HG02588 (cell line): Measurements from ENCODE around the gene COL15A1.
"Not testable (repeated sequence)": the region's sequence is repeated elsewhere in the genome, so short reads cannot be mapped to it uniquely, and the experiment has no call there.

ENCODE experiments used
- ATAC-seq: cut with Tn5 transposase; IDR thresholded peaks from one replicate; pipeline ENCODE4 v1.9.1; 2021; ENCODE audit warnings: mild to moderate bottlenecking, moderate library complexity; ENCODE audit not compliant: unreplicated experiment

Gene COL15A1

DNA sequence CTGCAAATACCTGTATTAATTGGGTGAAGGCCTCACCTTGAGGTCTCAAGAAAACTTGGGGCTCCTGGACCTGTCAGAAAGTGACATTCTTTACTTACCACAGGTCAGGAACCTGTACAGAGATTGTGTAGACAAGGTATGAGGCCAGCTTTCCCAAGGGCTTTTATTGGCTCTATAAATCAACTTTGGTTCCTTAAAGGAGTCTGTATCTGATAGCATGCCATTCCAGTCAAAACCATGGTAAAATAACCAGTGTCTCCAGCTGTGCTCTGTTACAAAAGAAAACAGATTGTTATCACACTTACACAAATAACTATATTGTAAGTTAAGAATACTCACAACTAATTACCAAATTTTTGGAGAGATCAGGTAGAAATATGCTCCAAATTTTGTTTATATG, 64.5 kb downstream of the COL15A1 start:
- no peak for ATAC-seq

DNA sequence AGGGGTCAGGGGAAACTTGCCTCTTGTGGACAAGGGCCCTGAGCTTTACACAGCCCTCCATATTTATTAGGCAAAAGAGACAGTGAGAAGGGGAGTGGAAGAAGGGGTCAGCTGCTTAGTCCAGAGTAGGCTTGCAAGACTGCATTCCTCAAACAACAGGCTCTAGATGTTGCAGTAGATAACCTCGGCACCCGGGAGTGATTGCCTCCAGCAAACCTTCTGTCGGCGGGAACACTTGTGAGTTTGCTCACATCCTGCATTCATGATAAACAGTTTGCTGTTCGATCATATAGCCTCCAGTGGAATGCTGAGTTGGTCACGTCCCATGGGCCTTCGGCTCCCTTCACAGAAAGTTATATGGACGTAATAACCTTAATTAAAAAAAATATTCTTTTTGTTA, 66.7 kb downstream of the COL15A1 start:
- ATAC-seq: not testable (repeated sequence)

DNA sequence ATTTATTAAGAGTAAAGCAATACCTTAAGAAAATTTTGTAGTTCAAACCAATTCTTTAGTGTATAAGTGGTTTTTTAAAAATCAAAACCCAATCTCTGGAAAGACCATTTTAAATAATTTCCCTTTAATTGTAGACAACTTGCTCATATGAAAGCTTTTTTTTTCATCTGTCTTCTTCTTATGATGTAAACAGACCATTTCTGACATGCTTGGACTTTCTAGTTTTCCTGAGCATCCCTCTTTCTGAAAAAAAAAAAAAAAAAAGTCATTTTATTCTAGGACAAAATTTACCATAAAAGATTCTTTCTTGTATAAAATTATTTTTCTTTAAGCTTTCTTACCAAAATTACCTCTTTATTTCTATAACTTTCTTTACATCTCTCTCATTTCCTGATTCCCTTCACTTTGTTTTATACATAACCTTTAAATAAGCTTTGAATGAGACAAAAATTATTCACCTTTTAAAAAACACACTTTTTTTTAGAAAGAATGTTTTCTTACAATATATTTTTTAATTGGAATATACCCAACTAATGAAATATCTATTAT, 67.5 kb downstream of the COL15A1 start:
- no peak for ATAC-seq

DNA sequence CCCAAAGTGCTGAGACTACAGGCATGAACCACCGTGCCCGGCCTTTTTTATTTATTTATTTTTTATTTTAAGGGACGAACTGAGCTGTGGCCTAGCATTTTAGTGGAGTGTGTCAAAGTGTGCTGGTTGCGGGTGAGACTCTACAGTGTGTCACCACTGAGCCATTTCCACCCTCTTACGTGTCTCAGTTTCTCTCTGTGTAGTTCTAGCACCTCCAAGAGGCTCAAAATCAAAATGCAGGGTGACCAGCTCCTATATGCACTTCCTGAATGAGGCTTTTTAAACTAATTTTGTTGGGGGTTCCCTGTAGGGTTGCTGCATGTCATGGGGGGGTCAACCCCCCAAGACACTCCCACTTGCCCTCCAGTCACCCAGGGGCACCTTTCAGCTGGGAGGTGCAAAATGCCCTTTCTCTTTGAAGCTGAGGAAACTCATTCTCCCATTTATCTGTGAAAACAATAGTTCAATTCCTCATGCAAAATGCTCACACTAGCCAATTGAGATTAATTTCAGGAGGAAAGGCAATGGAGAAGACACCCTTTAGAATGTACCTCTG, 69.3 kb downstream of the COL15A1 start:
- ATAC-seq: no peak

DNA sequence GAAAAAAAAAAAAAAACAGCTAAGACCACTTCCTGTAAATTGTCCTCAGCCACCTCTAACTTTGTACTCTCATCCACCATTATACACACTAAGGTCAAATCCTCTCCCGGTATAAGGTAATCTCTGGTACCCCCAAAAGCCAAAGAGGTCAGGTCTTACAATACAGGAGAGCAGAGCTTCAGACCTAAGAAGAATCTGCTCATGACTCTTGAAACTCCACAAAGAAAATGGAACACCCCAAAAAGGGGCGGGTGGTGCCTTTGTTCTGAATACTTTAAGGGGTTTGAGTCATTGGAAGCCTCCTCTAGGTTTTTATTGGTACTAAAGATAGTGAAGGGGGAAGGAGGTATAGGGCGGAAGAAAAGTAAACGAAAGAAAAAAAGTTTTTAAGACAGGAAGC, 69.8 kb downstream of the COL15A1 start:
- ATAC-seq: no peak

DNA sequence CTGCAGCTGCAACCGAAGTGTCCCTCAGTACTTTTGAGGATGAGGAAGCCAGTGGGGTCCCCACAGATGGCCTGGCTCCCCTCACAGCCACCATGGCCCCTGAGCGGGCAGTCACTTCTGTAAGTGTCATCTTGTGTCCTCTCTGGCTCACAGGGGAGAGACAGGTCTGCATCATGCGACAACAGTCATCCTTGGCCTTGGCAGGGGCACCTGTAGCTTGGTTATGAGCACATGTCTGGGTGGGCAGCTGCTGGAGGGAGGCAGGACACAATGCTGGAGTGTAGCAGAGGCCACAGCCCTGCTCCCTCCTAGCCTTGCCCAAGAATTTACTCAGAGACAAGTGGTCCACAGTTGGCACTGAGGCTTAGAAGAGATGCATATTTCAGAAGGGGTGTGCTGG, 71.7 kb downstream of the COL15A1 start:
- ATAC-seq: no peak

DNA sequence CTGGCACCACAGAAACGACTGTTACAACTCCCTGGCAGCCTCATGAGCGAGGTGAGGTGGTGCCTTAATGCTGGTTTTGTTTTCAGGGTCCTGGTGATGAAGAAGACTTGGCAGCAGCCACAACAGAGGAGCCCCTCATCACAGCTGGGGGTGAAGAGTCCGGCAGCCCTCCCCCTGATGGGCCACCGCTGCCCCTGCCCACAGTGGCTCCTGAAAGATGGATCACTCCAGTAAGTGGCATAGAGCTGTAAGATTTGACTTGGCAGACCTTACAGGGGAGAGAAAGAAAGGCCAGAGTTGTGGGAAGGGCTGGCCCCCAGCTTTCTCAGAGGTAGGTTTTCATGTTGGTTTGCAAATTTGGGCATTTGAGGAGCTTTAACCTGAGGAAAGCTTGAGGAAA, 72.2 kb downstream of the COL15A1 start:
- ATAC-seq: no peak

DNA sequence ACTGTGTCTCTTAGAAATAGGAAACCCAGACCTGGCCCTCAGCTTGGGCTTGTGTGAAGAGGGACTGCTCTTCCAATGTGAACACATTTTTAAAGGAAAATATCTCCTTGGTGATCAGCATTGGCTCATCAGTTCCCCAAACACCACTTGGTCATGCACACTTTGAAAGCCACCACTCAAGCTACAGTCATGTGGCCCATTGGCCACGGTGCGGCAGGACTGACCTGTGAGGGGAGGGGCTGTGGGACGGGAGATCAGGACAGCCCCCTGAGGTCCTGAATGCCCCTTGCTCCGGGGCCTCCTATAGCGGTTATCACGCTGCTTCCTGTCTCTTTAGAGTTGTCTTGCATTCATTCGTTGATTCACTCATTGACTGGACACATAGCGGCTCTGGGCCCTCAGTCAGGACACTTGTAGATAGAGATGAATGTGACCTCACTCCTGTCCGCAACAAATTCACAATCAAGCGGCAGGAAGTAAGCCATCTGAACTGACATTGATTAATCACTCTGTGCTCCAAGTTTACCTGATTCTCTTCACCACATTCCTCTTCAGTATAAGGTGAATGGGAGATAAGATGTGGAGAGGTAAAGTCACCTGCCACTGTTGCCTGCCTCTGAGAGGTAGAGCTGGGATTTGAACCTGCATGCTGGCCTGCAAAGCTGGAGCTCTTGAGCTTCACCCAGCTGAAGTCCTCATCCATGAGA, 73.1 kb downstream of the COL15A1 start:
- ATAC-seq: no peak

DNA sequence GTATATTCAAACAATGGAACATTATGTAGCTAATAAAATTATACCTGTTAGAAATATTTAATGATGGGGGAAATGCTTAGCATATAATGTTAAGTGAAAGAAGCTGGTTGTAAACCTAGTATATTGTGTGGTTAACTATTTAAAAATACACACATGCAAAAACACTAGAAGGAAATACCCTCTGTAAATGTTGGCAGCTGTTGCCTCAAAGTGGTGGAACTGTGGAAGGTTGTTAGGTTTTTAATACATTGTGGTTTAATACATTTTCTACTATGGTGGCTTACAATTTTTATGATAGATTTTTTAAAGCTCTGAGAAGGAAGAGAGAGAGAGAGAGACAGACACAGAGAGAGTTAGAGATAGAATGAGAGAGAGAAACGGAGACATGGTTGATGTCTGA, 74.9 kb downstream of the COL15A1 start:
- no peak for ATAC-seq

DNA sequence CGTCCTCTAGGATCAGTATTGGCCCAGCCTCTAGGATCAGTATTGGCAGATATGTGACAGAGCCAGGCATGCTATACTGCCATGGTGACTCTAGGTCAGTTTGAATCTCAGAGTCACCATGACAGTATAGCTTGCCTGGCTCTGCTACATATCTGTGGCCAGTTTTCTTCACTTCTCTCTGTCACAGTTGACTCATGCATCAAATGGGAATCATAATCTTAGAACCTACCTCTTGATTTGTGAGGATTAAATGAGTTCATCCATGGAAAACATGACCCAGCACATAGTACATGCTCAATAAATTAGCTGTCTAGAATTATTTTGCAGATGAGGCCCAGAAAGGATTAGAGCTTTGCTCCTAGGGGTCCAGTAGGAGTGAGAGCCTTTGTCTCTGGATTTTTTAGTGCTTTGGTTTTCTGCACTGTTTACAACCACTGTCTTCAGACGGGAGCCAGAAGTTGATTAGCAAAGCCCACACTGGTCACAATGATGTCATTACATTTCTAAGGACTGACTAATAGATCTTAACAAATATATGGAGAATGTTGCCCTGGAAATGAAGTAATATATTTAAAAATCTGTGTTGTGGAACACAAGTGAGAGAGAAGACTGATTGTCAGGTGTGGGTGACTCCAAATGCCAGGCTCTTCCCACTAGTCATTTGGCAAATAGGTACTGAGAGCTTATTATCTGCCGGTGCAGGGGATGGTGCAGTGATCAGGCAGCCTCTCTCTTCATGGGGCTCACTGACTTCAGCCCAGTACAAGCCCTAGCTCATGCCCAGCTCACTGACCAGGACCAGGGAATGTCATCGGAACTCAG, 76.0 kb downstream of the COL15A1 start:
- ATAC-seq: no peak

DNA sequence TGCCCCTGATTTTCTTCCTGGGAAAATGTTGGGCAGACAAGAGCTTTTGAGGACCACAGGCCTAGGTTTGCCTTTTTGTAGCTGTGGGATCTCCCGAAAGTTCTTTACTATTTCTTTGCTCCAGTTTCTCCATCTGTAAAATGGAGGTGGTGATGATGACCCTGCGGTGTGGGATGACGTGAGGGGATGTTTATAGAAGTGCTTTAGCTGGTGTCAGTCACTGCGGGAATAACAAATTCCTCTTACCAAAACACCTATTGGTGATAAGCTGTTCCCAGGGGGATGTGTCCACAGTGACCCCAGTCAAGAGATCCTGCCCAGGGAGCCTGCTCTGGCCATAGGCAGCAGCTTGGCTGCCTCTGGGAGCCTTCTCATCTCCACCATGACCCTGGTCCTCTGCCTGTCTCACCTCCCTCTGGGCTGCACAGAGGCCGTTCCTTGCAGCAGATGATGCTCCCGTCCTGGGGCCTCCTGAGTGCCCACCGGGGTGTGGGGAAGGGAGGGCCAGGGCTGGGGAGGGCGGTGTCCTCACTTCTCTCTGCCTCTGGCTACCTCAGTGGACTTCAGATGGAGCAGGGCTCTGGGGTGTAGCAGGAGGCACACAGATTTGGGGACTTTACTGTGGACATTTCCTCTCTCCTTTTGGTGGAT, 77.2 kb downstream of the COL15A1 start:
- ATAC-seq: no peak

DNA sequence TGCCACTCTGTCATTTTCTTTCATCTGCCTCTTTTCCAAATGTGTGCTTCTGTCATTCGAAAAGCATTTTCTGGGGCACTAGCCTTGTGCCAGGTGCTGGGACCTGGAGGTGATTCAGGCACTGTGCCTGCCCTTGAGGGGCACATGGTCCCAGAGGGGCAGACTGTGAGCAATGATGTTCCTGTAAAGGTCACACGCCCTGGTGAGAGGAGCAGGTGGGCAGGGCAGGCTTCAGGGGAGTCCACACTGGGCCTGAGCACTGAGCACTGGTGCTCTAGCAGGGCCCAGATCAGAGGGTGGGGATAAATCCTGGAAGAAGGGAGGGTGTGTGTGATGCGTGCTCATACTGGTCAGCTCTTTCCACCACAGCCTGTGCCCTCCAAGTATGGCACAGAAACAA, 77.8 kb downstream of the COL15A1 start:
- ATAC-seq: no peak

DNA sequence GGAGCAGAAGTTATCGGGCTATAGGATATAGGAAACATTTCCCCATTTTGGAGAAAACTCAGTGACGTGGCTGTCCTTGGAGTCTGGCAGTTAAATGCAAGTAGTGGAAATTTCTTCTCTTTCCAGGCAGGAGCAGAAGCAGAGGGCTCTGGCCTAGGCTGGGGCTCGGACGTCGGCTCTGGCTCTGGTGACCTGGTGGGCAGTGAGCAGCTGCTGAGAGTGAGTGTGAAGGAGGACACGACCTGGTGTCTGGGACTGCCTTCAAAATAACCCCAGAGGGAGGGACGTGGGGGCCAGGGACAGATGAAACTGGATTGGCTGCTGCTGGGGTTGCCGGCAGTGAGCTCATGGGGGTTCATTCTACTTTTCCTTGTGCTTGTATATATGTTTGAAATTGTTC, 79.5 kb downstream of the COL15A1 start:
- no peak for ATAC-seq

DNA sequence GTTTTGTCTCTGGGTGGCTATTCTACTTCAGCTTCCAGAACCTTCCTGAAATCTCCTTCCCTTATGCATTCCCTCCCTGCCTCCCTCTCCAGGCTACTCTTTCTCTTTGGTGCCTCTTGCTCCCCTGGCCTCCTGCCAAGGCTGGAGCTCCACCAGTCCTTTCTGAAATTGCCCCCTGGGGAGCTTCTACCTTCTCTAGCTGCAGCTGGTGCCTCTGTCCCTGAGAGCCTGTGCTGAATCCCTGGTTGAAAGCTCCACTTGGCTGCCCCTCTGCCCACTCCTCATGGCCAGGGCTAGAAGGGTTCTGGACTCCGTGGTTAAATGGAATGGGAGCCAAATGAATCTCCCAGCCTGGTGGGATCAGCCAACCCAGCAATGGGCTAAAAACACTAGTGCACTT, 80.1 kb downstream of the COL15A1 start:
- ATAC-seq: no peak

DNA sequence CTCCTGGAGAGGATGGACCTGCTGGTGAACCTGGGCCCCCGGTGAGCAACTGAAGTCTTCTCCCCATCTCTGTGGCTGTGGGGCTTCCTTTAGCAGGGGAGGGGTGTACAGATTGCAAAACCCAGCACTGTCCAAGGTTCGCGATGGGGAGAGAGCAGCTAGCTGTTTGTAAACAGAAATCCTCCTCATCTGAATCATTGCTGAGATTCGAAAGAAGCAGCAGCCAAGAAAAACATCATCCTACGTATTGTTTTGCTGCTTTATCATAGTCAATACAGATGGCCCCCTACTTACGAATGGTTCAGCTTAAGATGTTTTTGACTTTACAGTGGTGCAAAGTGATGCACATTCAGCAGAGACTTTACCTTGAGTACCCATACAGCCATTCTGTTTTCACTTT, 81.3 kb downstream of the COL15A1 start:
- ATAC-seq: no peak

DNA sequence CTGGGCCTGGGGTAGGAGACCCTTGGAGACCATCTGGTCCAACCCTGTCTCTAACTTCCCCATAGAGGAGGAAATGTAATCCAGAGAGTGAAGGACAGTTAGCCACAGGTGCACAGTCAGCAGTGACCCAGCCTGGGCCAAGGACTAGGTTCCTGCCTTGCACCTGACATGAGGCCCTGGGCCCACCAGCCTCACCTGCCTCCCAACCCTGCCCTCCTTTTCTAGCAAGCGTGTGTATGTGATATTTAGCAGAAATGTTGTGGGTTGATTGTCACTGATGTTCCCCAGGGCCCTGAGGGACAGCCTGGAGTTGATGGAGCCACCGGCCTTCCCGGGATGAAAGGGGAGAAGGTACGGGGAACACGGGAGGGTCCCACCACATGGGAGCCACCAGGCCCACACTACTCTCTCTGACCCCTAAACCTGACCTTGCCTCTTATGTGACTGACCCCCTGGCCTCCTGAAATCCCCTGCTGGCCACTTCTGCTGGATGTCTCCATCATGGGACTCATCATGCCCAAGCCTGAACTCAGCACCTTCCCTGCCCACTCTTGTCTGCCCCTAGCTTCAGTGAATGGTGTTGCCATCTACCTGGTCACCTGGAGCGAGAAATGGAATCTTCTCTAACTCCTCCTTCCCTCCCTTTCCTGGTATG, 82.0 kb downstream of the COL15A1 start:
- ATAC-seq: no peak

DNA sequence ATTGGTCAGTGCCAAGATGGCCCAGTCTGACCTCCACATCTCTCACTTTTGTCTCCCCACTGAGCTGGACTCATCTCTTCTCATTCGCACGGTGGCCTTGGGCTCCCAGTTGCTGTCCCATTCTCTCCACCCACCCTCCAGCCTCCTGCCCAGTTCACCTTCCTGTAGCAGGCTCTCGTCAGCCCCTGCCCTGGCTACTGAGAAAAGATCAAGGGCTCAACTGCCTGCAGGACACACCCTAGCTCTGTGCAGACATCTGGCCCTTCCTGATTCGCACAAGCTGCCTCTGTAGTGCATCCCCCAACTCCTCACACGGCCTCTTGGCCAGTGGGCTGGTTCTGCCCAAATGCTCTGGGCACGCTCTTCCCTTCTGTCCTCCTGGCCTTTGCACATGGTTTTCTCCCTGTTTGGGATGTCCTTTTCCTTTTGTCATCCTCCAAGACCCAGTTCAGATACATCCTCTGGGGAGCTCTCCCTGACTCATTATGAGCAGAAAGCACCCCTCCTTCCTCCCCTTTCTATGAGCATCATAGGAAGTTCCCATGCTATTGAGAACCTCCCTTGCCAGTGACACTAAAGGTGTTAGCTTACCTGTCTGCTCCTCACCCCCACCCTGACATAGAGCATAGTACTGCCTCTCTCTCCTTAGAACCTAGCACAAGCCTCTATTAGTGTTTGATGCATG, 82.7 kb downstream of the COL15A1 start:
- no peak for ATAC-seq

DNA sequence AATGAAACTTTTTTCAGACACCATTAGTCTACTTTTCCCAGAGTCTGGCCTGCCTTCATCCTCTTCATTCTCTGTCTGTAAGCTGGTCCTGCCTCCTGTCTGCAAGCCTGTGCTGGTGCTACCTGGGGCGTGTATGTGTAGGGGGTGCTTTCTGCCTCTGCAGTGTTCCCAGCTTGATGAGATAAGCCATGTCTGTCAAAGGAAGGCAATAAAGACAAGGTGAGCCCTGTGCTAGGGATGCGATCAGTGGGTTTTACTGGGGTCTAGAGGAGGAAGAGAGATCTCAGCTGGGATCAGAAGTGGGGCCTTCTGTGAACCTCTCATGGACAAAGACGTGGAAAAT, 83.2 kb downstream of the COL15A1 start:
- ATAC-seq: no peak

DNA sequence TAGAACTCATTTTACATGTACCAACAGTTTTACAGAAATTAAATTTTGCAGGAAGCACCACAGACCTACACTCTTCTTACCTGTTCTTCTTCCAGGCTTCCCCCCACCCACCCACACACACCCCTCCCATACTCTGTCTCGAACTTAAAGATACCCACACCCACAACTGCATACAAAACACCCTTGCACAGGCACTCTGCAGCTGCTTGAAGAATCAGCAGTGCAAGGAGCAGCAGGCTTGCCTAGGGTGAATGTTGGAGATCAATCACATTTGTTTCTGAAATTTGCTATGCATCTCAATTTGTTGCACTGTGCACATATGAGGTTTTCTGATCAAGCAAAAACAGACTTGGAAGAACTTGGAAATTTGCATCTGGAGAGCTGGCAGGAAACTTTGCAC, 83.7 kb downstream of the COL15A1 start:
- ATAC-seq: no peak

DNA sequence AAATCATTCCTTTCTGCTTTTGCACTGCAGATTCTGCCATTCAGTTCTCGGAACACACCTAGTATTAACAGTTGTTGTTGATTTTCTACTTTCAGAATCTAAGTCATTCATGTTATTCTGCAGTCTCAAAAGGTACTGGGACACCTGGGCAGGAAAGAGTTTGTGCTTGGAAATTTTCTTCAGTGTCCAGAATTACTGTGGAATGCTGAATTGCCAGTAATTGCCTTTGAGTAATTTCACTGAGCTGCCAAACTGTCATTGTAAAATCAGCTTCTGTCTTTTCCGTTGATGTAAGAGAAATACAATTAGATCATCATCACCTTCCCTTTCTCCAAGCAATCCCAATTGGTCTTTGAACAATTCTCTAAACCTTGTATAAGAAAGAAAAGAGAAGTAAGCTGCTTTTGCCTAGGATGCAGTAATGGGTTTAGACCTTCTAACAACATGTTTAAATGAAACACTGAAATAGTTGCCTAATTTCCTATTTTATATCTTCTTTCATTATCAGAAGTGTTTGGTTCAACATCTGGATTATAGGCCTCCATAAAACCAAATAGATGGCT, 85.5 kb downstream of the COL15A1 start:
- no peak for ATAC-seq
